Left renal cortex interstitium (tissue), 4 donors: ENCODE results near the gene PDIA4. TPM values are rescaled to one million over a fixed set of nuclear protein-coding genes. Genes with fewer than 3 reads are reported as not detected.

Source experiments
- DNase-seq, 4 donors: peaks; one replicate each; pipeline ENCODE4 v3.0.0-alpha.2; 2013; ENCODE audit warnings: low read depth in 4 of 4, low spot score in 2 of 4, missing footprints in 1 of 4
- polyA plus RNA-seq, 4 donors: library from polyadenylated mRNA; unstranded; fragments of 120-200 nt; gene quantifications; one replicate each; pipeline ENCODE4 v1.2.1, GENCODE V29; 2013; ENCODE audit not compliant: insufficient read length in 4 of 4

PDIA4 gene
- polyA plus RNA-seq, 4 donors: 161 to 197 (median 188) TPM

DNA sequence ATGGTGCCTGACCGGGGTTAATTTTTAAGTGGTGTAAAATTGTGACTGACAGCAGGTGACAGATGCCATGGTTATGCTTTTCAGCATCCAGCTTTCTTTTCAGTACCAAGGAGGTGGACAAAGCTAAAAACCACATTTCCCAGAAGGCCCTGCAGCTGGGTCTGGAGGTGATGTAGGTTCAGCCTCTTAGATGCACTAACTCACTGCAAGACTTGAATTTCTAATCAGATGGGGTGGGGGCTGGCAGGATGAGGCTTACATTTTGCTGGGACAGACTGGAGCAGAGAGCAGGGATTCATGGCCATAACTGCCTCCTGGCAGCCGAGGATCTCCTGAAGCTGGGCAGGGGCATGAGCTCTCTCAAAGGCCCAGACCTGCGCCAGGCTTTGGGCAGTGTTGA lies 52.4 kb downstream of the PDIA4 start:
- no peak for DNase-seq

DNA sequence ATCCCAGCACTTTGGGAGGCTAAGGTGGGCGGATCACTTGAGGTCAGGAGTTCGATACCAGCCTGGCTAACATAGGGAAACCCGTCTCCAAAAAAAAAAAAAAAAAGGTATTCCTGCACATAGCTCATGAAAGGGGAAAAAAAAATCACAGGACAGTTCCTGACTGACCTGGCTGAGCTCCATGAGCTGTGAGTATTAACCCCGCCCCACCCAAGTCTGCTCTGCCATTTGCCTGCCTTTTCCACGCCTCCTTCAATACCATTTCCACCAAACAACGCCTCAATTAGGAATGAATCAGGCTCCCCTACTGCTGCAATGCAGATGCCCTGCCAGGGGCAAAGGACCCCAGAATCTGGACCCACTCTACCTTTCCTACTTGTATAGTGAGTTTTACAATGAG lies 55.0 kb downstream of the PDIA4 start:
- no peak for DNase-seq

DNA sequence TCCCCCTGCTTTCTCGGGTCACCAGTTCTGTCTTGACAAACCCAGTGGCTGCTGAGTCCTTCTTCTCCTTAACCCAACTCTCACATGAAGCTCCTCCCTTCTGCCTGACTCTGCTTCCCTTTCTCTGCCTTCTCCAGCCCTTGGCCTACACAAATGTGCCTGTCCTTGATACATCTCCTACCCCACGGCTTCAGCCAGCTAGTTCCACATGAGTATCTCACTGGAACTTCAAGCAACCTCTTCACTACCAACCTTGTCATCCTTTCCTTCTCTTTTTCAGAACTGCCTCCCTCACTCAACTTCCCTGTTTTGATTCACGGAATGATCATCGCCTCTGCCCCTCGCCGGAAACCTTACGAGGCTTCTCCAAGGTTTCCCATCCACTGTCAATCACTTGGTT lies 55.9 kb downstream of the PDIA4 start:
- DNase-seq: no peak

DNA sequence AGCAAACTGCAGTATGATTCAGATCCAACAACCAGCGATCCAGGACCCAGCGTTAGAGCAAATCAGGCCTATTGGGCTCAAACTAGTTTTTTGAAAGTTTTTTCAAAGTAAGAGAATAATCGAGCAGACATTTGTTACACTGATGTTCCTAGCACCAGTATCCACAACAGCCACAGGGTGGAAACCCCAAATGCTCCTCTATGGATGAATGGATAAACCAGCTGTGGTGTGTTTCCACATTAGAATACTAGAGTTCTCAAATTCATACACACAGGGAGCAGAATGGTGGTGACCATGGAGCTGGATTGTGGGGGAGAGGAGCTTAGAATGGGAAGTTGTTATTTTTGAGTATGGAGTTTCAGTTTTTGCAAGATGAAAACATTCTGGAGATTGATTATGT lies 60.7 kb downstream of the PDIA4 start:
- no peak for DNase-seq

DNA sequence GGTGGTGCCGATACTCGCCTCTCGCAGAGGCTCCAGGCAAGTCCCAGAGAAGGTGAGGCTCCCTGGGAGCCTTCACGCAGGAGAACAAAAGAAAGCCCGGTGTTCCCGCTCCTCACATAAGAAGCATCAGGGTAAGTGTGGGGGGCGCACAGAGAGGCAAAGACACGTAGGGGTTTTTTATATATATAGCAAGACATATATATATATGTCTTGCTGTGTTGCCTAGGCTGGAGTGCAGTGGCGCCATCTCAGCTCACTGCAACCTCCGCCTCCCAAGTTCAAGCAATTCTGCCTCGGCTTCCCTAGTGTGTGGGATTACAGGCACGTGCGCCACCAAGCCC lies 61.3 kb downstream of the PDIA4 start:
- DNase-seq: no peak

DNA sequence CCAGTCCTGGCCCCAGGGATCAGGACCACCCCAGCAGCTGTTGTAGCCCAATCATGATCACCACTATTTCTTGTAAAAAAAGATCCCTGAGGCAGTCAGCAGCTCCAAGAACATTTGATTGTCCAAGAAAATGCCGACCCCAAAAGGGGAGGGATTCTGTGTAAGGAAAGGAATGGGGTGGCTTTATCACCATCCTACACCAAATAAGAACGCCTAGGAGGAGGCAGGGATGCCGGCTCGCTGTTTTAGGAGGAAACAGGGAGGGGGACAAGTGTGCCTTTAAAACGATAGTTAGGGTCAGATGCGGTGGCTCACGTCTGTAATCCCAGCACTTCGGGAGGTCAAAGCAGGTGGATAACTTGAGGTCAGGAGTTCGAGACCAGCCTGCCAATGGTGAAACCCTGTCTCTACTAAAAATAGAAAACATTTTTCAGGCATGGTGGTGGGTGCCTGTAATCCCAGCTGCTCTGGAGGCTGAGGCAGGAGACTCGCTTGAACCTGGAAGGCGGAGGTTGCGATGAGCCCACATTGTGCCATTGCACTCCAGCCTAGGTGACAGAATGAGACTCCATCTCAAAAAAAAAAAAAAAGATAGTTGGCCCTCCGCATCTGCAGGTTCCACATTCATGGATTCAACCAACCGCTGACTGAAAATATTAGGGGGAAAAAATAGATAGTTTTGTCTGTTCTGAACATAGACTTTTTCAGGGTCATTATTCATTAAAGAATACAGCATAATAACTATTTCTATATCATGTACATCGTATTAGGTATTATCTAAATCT lies 63.6 kb downstream of the PDIA4 start:
- DNase-seq: no peak

DNA sequence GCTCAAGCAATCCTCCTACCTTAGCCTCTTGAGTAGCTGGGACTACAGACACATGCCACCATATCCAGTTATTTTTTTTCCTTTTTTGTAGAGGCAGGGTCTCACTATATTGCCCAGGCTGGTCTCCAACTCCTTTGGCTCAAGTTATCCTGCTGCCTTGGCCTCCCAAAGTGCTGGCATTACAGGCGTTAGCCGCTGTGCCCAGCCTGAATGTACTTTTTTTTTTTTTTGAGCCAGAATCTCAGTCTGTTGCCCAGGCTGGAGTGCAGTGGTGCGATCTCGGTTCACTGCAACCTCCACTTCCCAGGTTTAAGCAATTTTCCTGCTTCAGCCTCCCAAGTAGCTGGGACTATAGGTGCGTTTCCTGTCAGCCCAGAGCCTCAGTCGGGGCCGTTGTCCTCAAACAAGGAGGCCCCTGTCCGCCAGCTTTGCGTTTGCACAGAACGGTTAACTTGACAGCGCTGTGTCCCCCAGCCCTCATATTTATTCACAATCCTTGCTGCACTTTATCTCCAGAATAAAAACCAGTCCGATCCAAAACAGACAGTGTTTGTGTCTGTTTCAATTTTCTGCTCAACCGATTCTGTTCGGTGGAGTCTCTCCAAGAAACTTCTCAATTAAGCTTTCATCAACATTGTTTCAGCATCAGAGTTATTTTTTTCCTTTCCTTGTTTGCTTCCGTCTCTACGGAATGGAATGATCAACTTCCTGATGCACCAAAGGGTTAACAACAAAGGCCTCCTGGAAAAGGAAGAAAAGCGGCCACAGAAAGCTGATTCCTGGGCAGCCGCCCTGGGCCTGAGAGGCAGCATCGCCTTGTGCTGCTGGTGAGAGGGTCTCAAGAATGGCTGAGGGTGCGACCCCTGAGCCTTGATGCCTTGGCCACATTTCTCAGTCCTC lies 64.5 kb downstream of the PDIA4 start:
- no peak for DNase-seq

DNA sequence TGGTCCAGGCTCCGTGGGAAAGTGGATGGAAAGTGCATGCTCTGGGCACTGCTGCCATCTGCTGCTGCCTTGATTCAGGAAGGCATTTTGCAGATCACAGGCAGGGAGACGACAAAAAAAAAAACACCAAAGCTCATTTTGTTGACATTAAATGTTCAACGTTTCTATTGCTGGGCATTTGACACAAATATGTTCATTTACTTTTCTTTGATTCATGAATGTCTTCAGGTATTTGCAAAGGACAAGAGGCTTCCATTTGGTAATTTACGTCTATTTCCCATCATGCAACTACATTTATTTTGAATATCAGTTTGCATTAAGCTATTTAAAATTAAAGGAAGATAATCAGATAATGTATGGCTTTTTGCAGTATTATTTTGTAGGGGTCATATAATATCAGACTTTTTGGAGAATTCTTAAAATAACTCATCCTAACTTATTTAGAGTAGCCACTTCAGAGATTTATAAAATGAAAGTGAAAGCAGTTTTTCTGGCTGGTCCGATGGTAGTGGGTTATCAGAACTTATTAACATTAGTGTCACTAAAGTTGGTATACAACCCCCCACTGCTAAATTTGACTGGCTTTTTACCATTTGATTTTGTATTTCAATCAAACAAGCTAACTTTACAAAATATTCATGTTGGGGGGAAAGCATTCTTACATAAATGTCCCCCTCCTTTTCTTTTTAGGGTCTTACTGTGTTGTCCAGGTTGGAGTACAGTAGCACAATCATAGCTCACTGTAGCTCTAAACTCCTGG lies 65.3 kb downstream of the PDIA4 start:
- DNase-seq: peak; percentile 70 to 91 (median 76)

DNA sequence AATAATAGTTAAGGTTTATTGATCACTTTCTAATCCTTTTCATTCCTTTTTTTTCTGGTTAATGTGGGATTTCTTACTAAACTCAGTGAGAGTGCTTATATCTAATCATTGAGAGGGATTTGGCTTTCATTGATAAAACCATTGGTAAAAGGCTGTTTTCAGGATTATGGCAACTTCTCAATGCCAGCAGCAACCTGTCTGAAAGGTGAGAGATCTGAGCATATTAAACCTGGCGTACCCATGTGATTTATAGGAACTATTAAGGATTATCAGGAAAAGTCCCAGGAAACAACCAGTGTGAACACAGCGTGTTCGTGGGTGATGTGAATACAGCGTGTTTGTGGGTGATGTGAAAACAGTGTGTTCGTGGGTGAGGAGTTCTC lies 65.9 kb downstream of the PDIA4 start:
- DNase-seq: no peak

DNA sequence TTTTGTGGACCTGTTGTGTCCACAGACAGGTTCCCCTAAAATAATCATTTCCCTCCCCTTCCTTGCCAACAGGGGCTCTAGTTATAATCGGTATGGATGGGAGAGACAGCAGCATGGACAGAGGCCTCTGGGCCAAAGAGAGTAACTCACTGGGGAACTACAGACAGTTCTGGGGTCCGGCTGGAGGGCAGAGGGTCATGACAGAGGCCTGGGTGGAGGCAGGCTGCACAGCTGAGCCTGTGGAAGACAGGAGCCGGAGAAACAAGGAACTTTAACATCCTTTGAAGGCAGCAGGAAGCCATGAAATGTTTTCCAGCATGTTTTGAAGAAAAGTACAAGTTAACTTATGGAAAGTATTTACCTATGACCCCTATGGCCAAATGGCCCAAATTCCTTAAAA lies 68.6 kb downstream of the PDIA4 start:
- no peak for DNase-seq

DNA sequence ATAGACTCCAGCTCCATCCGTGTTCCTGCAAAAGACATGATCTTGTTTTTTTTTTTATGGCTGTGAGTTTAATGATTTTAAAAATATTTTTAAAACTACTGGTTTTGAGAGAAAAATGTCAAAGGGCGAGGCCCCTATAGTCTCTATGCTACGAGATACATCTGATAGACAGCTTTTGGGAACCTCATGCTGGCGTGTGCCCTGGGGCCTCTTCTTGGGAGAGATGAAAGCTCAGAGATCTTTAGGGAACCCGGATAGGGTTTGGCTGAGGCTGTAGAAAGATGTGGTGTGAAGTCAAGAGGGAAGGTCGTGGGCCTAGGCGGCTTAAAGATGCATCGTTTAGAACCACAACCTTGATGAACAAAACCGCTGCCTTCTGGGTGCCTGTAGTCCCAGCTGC lies 70.2 kb downstream of the PDIA4 start:
- no peak for DNase-seq

DNA sequence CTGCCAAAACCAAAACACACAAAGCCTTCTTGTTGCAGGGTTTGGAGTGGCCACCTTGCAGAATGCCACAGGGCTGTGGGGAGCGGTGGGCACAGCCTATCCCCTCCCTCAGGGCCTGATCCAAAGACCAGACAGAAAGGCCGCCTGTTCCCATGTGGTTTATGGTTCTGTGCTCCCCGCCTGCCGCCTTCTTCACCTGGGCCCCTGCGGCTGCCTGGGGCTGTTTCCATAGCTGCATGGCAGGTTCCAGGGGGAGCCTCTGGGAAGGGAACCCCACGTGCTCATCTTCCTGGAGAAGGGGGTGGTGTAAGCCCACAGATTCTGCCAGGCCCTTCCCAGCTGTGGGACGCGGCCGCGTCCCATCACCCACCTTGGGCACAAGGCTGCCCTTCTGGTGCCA lies 73.5 kb downstream of the PDIA4 start:
- DNase-seq: no peak

DNA sequence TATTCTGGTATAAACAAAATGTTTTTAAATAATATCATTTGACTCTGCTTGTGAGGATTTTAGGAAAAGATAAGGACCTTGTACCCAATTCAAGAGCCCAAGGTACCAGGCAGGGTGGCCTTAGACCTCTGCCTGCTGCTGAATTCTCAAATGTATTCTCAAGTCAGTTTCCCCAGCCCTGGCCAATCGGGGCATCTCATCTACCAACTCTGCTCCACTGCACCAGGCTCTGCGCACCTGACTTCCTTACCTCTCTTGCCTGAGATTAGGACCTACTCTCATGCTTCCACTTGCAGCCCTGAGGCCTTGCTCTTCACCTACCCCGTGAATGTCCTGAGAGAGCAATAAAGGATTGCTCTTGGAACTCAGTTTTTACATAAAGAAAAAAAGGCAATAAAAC lies 74.6 kb downstream of the PDIA4 start:
- no peak for DNase-seq

Other genes with a start within 250 kb of the PDIA4 start
- gene EZH2, start 144.2 kb downstream of the PDIA4 start, polyA plus RNA-seq: 10 to 100 TPM; 30.8 to 52.0 (median 40.9) TPM
- gene ZNF786, start 62.2 kb upstream of the PDIA4 start, polyA plus RNA-seq: 10 to 100 TPM in 2 of 4 donors, 1 to 10 TPM in 2; 8.9 to 12.4 (median 10.0) TPM
- 1 to 10 TPM; 5.7 to 8.3 (median 7.2) TPM for gene ZNF425, start 97.8 kb upstream of the PDIA4 start, polyA plus RNA-seq
- 10 to 100 TPM; 13.4 to 14.9 (median 14.2) TPM for gene ZNF398, start 118.9 kb upstream of the PDIA4 start, polyA plus RNA-seq
- 10 to 100 TPM; 23.4 to 31.1 (median 30.1) TPM for gene ZNF282, start 167.0 kb upstream of the PDIA4 start, polyA plus RNA-seq
- gene ZNF212, start 211.1 kb upstream of the PDIA4 start, polyA plus RNA-seq: 10 to 100 TPM; 15.6 to 21.3 (median 18.7) TPM
- gene ZNF783, start 233.7 kb upstream of the PDIA4 start, polyA plus RNA-seq: 10 to 100 TPM; 10.5 to 20.1 (median 15.8) TPM